Natural killer cell (primary cell): ENCODE measurements around the gene NAA11. TPM values are rescaled to one million over a fixed set of nuclear protein-coding genes. Genes with fewer than 3 reads are reported as not detected.

Experiments used
- ATAC-seq, 3 donors: fragments of 150-1000 bp in 2 of 3; fragments of 200-7000 bp in 1 of 3; cut with Tn5 transposase; 1 replicate in 1 of 3; 2 replicates in 2 of 3; pipeline ENCODE4 v1.10.0; 2021; ENCODE audit warnings: mild to moderate bottlenecking in 2 of 3, moderate library complexity in 2 of 3
- DNase-seq, 2 donors: peaks; one replicate each; pipeline versions ENCODE4 v3.0.0 to v3.0.0-alpha.2; 2013 to 2021; ENCODE audit warnings: mixed read lengths in 1 of 2
- H3K27ac ChIP-seq: one replicate; pipeline ENCODE4 v1.5.1; 2013; ENCODE audit warnings: mild to moderate bottlenecking, low read length
- H3K27me3 ChIP-seq: one replicate; pipeline ENCODE4 v1.6.1; 2013; ENCODE audit warnings: low read length; ENCODE audit not compliant: control insufficient read depth, insufficient read depth
- H3K36me3 ChIP-seq: one replicate; pipeline ENCODE4 v1.6.1; 2013; ENCODE audit warnings: low read length; ENCODE audit not compliant: control insufficient read depth, insufficient read depth
- H3K4me1 ChIP-seq: one replicate; pipeline ENCODE4 v1.6.1; 2013; ENCODE audit warnings: low read length; ENCODE audit not compliant: control insufficient read depth, insufficient read depth
- H3K4me3 ChIP-seq: one replicate; pipeline ENCODE4 v1.5.1; 2013; ENCODE audit warnings: low read length
- H3K9me3 ChIP-seq: one replicate; pipeline ENCODE4 v1.6.1; 2013; ENCODE audit warnings: low read length; ENCODE audit not compliant: control insufficient read depth, insufficient read depth
- H3K27ac Mint-ChIP-seq, 2 donors: one replicate each; pipeline ENCODE4 v1.8.0; 2022; ENCODE audit warnings: mild to moderate bottlenecking in 2 of 2, mixed read lengths in 2 of 2, moderate library complexity in 1 of 2
- H3K27me3 Mint-ChIP-seq, 2 donors: one replicate each; pipeline ENCODE4 v1.8.0; 2022; ENCODE audit warnings: low read depth in 2 of 2, mixed read lengths in 2 of 2
- H3K36me3 Mint-ChIP-seq: one replicate; pipeline ENCODE4 v1.8.0; 2022; ENCODE audit warnings: mixed read lengths
- H3K4me1 Mint-ChIP-seq, 2 donors: one replicate each; pipeline ENCODE4 v1.8.0; 2022; ENCODE audit warnings: mixed read lengths in 2 of 2
- H3K4me3 Mint-ChIP-seq: one replicate; pipeline ENCODE4 v1.8.0; 2022; ENCODE audit warnings: mild to moderate bottlenecking, moderate library complexity, mixed read lengths
- H3K9me3 Mint-ChIP-seq, 2 donors: one replicate each; pipeline ENCODE4 v1.8.0; 2022; ENCODE audit warnings: mixed read lengths in 2 of 2
- WGBS: methylation state at CpG from one replicate; pipeline ENCODE4 v1.1.7; 2013; ENCODE audit warnings: missing lambda C conversion rate; ENCODE audit not compliant: insufficient coverage; 5-methylcytosine and 5-hydroxymethylcytosine counted together
- intact Hi-C: fragments of 100-400 bp; cut with micrococcal nuclease; formaldehyde crosslinking; loops from one replicate; pipeline ENCODE4 v1.14.2; 2022
- total RNA-seq, 4 donors: library from RNA; stranded (reverse); fragments of 120-200 nt in 1 of 4; gene quantifications; one replicate each; pipeline versions ENCODE4 v1.2.3 to v1.2.4, GENCODE V29; 2013 to 2022
- TF ChIP-seq, protein P1 (sequence below): fragments of 200-600 bp; IDR thresholded peaks from one replicate; pipeline ENCODE4 v1.8.0; 2022; ENCODE audit warnings: antibody characterized with exemption

NAA11 gene
- total RNA-seq, 3 donors from 2014 or later (not counting 1 experiment from before 2014, with no cell fraction given), result not detected

DNA sequence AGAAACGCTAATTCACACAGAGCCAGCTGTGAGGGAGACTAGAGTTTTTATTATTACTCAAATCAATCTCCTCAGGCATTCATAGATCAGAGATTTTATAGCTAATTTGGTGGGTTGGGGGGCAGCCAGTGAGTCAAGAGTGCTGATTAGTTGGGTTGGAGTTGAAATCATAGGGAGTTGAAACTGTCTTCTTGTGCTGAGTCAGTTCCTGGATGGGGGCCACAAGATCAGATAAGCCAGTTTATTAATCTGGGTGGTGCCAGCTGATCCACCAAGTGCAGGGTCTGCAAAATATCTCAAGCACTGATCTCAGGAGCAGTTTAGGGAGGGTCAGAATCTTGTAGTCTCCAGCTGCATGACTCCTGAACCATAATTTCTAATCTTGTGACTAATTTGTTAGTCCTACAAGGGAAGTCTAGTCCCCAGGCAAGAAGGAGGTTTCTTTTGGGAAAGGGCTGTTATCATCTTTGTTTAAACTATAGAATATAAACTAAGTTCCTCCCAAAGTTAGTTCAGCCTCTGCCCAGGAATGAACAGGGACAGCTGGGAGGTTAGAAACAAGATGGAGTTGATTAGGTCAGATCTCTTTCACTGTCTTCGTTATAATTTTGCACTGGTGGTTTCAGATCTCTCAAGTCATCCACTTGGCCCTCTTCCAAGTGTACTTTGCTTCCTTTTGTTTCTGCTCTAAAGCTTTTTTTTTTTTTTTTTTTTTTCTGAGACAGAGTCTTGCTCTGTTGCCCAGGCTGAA is 5.4 kb upstream of the NAA11 start:
- Mint-ChIP-seq H3K4me1 (no peaks in the 10 kb centered on the region), H3K4me3 (no peak overlapping the region), H3K27me3 (no peaks in the 10 kb centered on the region), H3K27ac (no peak overlapping the region), H3K9me3 (peaks cover 3 to 11% of the 10 kb centered on the region in 2 donors), H3K36me3 (no peaks in the 10 kb centered on the region)
- no peaks in the 10 kb centered on the region for H3K36me3 ChIP-seq
- TF ChIP-seq, protein P1, sequence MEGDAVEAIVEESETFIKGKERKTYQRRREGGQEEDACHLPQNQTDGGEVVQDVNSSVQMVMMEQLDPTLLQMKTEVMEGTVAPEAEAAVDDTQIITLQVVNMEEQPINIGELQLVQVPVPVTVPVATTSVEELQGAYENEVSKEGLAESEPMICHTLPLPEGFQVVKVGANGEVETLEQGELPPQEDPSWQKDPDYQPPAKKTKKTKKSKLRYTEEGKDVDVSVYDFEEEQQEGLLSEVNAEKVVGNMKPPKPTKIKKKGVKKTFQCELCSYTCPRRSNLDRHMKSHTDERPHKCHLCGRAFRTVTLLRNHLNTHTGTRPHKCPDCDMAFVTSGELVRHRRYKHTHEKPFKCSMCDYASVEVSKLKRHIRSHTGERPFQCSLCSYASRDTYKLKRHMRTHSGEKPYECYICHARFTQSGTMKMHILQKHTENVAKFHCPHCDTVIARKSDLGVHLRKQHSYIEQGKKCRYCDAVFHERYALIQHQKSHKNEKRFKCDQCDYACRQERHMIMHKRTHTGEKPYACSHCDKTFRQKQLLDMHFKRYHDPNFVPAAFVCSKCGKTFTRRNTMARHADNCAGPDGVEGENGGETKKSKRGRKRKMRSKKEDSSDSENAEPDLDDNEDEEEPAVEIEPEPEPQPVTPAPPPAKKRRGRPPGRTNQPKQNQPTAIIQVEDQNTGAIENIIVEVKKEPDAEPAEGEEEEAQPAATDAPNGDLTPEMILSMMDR, result no peak
- H3K4me3 ChIP-seq, result no peak overlapping the region
- intact Hi-C loops, result no loop called here
- no peak overlapping the region for H3K27ac ChIP-seq
- no peaks in the 10 kb centered on the region for H3K4me1 ChIP-seq
- DNase-seq (no peak), ATAC-seq (no peak)
- H3K27me3 ChIP-seq, result no peaks in the 10 kb centered on the region
- WGBS, result 0% methylated on average over 1 of the region's 2 CpGs
- no peaks in the 10 kb centered on the region for H3K9me3 ChIP-seq

DNA sequence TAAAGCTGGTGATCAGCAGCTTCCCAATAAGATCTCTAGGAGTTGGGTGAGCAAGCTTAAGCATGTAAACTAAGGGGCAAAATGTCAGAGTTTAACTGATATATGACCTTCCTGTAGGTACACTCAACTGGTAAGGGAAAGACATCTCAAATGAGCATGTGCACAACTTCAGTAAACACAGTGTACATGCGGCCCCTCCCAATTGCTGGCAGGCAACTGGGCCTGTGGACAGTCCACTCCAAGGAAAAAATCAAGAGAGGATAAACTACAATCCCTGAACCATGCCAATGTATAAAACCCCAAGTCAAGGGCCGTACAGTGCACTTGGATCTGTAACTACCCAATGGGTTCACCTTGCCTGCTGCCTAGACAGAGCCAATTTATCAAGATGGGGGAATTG is 4.9 kb upstream of the NAA11 start:
- no peaks in the 10 kb centered on the region for H3K4me1 ChIP-seq
- no peaks in the 10 kb centered on the region for H3K9me3 ChIP-seq
- no peaks in the 10 kb centered on the region for H3K36me3 Mint-ChIP-seq
- H3K36me3 ChIP-seq, result no peaks in the 10 kb centered on the region
- H3K27ac ChIP-seq, result no peak overlapping the region
- H3K27me3 ChIP-seq, result no peaks in the 10 kb centered on the region
- no peaks in the 10 kb centered on the region for H3K4me1 Mint-ChIP-seq
- intact Hi-C loops, result no loop called here
- peaks cover 5 to 11% of the 10 kb centered on the region in 2 donors for H3K9me3 Mint-ChIP-seq
- WGBS, result 77% methylated on average over 2 of the region's 2 CpGs
- TF ChIP-seq, protein P1, result no peak
- no peak overlapping the region for H3K4me3 ChIP-seq
- no peaks in the 10 kb centered on the region for H3K27me3 Mint-ChIP-seq
- H3K4me3 Mint-ChIP-seq, result no peak overlapping the region
- ATAC-seq (no peak), DNase-seq (no peak)
- H3K27ac Mint-ChIP-seq, result no peak overlapping the region

DNA sequence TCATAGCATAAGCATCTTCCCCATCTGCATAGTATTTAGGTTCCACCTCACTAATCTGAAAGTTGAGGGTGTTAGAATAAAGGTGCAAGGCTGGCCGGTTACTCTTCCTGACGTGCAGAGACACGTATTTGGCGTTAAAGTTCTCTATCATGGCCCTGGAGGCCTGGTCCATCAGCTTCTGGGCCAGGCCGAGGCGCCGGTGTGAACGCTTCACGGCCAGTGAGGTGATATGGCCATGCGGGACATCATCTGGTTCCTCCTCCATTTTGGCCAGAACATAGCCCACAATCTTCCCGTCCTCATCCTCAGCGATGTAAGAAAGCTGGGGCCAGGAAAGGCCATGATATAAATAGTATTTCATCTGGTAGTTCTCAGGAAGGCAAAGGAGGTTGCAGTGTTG is 425 bp downstream of the NAA11 start:
- Mint-ChIP-seq H3K27me3 (no peaks in the 10 kb centered on the region), H3K9me3 (peaks cover 3 to 4% of the 10 kb centered on the region in 2 donors), H3K4me3 (no peak overlapping the region), H3K27ac (no peak overlapping the region), H3K36me3 (no peaks in the 10 kb centered on the region), H3K4me1 (no peaks in the 10 kb centered on the region)
- ATAC-seq (no peak), DNase-seq (no peak)
- Histone ChIP-seq H3K27me3 (no peaks in the 10 kb centered on the region), H3K9me3 (no peaks in the 10 kb centered on the region), H3K4me3 (no peak overlapping the region), H3K4me1 (no peaks in the 10 kb centered on the region), H3K36me3 (no peaks in the 10 kb centered on the region), H3K27ac (no peak overlapping the region)
- intact Hi-C loops, result no loop called here
- TF ChIP-seq, protein P1, result no peak
- 94% methylated on average over 12 of the region's 12 CpGs for WGBS

DNA sequence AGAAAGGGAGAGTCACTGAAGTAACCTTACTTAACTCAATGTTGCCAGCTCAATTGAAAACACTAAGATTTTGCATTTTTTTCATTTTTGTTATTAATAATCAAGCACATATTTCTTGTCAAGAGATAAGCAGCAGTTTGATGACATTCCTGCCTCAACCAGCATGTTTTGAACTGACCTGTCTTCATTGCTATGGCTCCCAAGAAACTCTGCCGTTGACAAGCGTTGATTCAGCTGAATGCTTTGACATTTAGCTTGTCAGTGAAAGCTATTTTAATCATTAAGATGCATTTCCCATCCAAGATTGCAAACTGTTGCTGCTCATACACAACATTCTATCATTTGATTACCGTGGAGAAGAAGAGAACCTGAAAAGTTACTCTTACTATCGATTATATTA is 5.9 kb downstream of the NAA11 start:
- no peak overlapping the region for H3K4me3 ChIP-seq
- intact Hi-C loops, result no loop called here
- ATAC-seq, result no peak
- DNase-seq, result no peak
- no peaks in the 10 kb centered on the region for H3K4me1 ChIP-seq
- H3K4me1 Mint-ChIP-seq, result peaks cover 0 to 7% of the 10 kb centered on the region in 2 donors
- no peaks in the 10 kb centered on the region for H3K9me3 ChIP-seq
- no peaks in the 10 kb centered on the region for H3K27me3 ChIP-seq
- WGBS, result 94% methylated on average over 2 of the region's 4 CpGs
- H3K36me3 Mint-ChIP-seq, result no peaks in the 10 kb centered on the region
- no peak overlapping the region for H3K27ac Mint-ChIP-seq
- peaks cover 0 to 3% of the 10 kb centered on the region in 2 donors for H3K9me3 Mint-ChIP-seq
- H3K36me3 ChIP-seq, result no peaks in the 10 kb centered on the region
- no peaks in the 10 kb centered on the region for H3K27me3 Mint-ChIP-seq
- H3K4me3 Mint-ChIP-seq, result no peak overlapping the region
- TF ChIP-seq, protein P1, result no peak
- H3K27ac ChIP-seq, result no peak overlapping the region
